ENCODE measurements around the gene FRG1.
"Not testable (repeated sequence)": the region's sequence is repeated elsewhere in the genome, so short reads cannot be mapped to it uniquely, and the experiment has no call there.

FRG1 gene

DNA sequence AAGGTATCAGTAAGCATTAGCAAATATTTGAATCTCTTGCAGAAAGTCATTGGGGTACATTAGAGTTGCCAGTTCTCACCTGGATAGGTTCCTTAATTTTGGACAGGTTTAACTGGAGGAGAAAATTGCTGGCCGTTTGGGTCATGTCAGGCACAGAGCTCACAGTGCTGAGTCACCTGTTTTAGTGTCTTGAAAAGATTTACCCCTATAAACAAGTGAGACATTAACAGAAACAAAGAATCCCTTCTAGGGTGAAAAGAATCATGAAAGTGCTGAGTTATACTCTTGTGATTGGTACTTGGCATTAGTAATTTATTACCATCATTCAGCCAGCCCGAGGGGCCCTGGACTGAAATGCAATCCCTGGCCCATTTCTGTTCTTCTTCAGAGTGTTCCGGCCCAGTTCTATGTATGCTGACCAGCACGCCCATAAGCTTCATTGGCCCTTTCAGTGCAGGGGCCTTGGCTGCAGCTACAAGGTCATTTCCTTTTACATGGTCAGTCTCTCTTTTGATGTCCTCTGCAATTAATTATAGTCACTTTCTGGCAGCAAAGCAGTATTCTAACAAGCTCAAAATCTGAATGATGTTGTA, 45.1 kb downstream of the FRG1 start:
- not testable (repeated sequence) for DNase-seq (ENCODE audit: low read depth)

DNA sequence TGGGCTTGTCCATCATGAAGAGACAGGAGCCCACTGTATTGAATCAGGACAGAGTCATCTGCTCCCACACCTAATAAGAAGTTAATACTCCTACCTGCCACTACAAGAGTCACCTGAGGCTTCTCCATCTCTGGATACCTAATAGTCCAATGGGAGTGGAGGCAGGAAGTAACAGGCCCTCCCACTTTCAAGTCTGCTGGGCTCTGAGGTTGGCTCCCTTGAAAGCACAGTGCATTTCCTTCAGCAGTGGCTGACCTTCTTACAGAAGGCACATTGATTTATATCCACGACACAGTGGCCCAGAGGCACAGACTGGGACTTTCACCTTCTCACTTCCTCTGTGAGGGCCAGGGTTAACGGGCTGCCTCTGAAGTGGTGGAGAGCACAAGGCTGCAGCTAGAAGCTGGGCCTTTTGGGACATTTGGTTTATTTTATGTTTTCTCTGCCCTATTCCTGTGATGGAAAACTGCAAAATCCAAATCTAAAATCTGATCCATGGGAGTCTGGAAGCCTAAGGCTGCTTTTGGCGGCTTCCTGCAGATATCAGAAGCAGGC, 48.3 kb downstream of the FRG1 start:
- DNase-seq (ENCODE audit: low read depth): no peak

DNA sequence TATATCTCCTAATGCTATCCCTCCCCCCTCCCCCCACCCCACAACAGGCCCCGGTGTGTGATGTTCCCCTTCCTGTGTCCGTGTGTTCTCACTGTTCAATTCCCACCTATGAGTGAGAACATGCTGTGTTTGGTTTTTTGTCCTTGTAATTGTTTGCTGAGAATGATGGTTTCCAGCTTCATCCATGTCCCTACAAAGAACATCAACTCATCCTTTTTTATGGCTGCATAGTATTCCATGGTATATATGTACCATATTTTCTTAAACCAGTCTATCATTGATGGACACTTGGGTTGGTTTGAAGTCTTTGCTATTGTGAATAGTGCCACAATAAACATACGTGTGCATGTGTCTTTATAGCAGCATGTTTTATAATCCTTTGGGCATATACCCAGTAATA, 49.3 kb downstream of the FRG1 start:
- DNase-seq (ENCODE audit: low read depth): not testable (repeated sequence)
